Right renal pelvis (tissue), 4 donors: ENCODE results near the gene GPC6. TPM values are rescaled to one million over a fixed set of nuclear protein-coding genes. Genes with fewer than 3 reads are reported as not detected.
"Not testable (repeated sequence)": the region's sequence is repeated elsewhere in the genome, so short reads cannot be mapped to it uniquely, and the experiment has no call there.

Experiments
- DNase-seq, 4 donors: peaks; one replicate each; pipeline ENCODE4 v3.0.0-alpha.2; 2013; ENCODE audit warnings: low read depth in 4 of 4, low spot score in 3 of 4, missing footprints in 1 of 4
- polyA plus RNA-seq, 4 donors: library from polyadenylated mRNA; unstranded; fragments of 120-200 nt; gene quantifications; one replicate each; pipeline ENCODE4 v1.2.1, GENCODE V29; 2013; ENCODE audit not compliant: insufficient read length in 4 of 4

GPC6 gene
- polyA plus RNA-seq, 4 donors: 64.7 to 74.0 (median 65.9) TPM

GRCh38 chr13:93309886-93310523 is 83.4 kb downstream of the GPC6 start:
- DNase-seq: peak in 2 of 4 donors; percentile 9 to 13

DNA sequence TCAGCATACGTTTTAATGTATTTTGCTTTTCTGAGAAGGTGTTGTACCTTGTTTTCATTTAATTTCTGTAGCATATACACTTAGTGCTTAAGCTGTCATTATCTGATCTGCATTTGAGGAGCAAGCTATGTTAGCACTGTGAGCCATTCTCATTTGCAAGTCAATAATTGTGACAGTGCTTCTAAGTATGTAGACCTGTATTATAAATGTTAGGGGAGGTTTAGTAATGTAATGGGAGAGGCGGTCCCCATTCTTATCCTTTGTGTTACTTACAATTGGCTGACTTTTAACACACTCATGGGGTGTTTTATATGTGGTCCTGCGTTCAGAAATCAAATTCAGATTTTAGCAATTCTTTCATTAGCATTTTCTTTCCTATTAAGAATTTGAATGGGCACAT is 90.2 kb downstream of the GPC6 start:
- no peak for DNase-seq

DNA sequence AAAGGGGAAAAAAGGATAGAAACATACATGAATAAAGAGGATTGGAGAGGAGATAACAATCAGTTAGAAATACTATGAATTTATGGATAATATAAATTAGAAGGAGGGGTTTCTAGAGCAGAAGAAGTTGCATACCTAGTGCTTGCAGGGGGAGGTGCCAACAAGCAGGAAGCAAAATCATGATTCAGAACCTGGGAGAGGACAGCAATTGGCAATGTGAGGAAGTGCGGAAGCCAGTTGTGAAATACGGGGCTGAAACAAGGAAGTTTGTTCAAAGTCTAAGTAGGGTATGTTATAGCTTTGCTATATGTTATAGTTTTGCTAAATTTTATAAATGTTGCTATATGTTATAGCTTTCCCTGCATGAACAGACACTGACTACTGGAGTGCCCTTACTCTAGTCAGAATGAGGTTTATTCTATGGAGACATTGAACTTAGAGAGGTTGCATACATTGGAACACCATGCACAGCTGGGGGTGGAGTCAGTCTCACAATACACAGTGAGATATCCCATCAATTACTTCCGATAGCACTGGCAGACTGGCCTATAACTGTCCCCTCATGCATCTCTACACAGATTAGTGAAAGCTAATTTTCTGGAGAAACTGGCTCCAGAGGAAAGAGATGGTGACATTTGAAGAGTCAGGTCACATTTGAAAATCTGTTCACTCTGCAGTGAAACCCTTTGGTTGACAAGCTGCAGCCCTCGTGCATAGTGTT is 92.1 kb downstream of the GPC6 start:
- no peak for DNase-seq

- no peak for DNase-seq
Observed at GRCh38 chr13:93320942-93321341, 94.3 kb downstream of the GPC6 start.

DNA sequence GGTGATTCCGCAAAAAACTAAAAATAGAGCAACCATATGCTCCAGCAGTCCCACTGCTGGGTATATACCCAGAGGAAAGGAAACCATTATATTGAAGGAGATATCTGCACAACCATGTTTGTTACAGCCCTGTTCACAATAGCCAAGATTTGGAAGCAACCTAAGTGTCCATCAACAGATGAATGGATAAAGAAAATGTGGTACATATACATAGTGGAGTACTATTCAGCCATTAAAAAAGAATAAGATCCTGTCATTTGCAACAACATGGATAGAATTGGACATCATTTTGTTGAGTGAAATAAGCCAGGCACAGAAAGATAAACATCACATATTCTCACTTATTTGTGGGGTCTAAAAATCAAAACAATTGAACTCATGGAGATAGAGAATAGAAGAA is 97.3 kb downstream of the GPC6 start:
- DNase-seq: not testable (repeated sequence)

GRCh38 chr13:93325303-93326233 is 99.0 kb downstream of the GPC6 start:
- no peak for DNase-seq

DNA sequence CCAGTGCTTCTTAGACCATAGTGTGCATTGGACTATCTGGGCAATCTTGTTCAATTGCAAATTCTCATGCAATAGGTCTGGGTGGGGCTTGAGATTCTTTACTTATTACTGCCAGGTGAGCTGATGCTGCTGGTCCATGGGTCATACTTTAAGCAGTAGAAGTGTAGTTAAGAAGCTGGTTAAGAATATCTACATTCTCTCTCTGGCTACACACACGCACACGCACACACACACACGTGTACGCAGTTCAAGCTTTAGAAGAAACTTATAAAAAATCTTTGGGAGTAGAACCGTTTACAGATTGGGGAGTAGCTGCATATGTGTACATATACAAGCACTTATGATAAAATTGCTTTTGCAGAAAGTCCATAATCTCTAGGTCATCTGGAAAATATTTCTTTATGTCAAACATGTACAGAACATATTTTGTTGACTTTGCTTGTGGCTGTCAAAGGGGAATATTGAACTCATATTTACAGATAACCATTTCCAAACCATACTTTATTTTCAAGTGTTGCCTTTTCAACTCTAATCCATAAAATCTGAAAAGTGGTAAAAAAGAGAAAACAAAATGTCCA is 99.7 kb downstream of the GPC6 start:
- DNase-seq: no peak

- DNase-seq: no peak
Observed at GRCh38 chr13:93328943-93329342, 102.3 kb downstream of the GPC6 start.

DNA sequence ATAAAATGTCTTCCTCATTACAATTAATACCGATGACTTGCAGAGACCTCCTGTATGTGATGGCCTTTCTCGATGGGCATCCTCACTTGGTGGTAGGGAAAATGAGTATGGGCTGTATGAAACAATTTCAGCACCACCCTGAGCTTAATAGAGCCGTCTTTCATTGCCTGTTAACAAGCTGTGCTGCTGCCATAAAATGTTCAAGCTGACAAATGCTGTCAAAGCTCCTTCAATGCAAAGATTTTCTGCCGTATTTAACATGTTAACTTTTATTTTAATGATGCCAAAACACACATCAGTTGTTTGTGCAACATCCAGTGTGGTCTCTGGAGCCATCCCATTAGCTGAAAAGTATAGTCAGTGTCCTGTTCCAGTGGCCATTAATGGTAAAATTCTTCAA is 110.1 kb downstream of the GPC6 start:
- no peak for DNase-seq

DNA sequence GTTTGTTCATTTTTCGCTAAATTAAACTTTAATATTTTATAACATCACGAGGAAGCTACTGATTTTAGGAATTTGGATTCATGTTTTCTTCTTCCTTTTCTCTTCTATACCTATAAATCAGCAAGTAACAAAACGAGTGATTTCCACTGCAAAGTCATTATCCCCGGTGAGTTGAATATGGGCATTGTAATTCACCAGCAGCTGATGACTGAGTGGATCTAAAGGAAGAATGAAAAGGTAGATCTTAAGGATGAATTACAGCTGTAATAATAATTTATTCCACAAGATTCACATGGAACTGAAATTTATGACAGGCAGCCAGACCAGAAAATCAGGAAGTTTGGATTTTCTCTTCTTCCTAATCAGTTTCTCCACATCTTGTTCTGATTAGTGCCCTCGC is 111.4 kb downstream of the GPC6 start:
- no peak for DNase-seq

- no peak for DNase-seq
Observed at GRCh38 chr13:93338906-93339305, 112.3 kb downstream of the GPC6 start.

GRCh38 chr13:93339550-93339949 is 112.9 kb downstream of the GPC6 start:
- DNase-seq: no peak

GRCh38 chr13:93341517-93341916 is 114.9 kb downstream of the GPC6 start:
- no peak for DNase-seq

- no peak for DNase-seq
Observed at GRCh38 chr13:93343097-93343496, 116.5 kb downstream of the GPC6 start.

GRCh38 chr13:93344048-93344705 is 117.6 kb downstream of the GPC6 start:
- no peak for DNase-seq

DNA sequence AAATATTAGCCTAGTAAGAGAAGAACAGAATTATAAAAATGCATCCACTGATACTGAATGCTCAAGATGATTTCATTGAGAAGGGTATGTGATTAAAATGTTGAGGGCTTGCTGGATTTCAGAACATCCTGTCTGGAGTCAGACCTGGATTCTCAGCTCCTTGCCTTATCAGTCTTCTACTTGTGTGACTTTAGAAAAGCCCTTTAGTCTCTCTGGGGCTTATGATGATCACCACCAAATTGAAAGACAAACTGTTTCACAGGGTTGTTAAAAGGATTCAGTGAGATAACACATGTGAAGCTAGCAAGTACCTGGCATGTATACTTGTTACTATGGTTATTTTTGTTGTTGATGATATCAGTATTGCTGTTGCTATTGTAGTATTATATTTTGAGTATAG is 118.4 kb downstream of the GPC6 start:
- no peak for DNase-seq

DNA sequence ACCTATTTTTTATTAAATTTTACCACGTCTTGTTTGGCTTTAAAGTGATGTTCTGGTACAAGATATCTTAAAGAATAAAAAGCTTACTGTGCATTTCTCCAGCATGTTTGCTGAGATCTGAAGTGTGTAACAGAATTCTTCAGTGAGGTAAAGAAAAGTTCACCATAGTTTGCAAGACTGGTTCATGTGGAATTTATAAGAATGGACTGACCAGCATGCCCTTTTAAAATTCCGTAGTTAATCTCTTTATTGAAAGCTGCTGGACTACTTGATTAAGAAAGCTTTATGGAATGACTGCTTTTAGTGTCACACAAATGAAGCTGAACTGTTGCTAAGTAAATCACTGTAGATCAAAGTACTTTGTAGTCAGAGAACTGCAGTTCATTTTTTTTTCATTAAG is 119.2 kb downstream of the GPC6 start:
- peak in 3 of 4 donors; percentile 13 to 30 (median 24) for DNase-seq

DNA sequence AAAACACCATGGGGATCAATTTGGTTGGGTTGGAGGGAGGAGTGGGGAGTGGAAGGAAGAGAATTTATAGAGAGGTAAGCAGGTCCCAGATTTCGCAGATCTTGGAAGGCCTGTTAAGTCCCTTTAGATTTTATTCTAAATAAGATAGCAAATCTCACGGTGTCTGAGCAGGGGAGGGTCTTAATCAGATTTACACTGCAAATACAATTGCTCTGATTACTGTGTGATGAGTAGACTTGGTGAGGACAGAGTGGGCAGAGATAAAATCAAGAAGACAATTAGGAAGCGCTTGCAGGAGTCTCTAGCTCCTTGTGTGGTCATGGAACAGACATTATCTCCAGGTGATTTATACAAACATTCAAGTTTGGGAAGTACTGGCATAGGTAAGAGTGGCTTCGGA is 126.0 kb downstream of the GPC6 start:
- DNase-seq: no peak

- no peak for DNase-seq
Observed at GRCh38 chr13:93355094-93355493, 128.5 kb downstream of the GPC6 start.

DNA sequence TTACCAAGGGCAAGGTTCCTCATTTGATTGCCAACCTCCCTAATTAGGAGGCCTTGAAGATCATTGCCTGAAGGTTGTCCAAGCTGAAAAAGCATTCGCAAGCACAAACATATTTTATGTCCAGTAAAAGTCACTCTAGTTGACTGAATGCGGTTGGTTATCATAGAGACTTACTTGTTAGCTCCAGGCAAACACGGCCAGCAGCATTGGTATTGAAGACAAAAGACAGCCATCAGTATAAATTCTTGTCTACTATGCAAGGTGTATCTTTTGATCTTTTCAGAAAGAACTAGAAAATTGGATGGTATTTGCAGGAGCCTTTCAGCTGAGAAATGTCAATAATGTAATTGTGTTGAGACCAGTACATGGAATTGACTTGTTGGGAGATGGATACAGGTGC is 129.9 kb downstream of the GPC6 start:
- DNase-seq: no peak
